T-helper 1 cell treated with Interleukin-12 subunit alpha and Interleukin-12 subunit beta and Interleukin-4 antibody, amounts not matched to agents 30 ng/mL and 1 ng/mL, for 36 hours (primary cell): ENCODE data around the gene GRIA4. TPM values are rescaled to one million over a fixed set of nuclear protein-coding genes. Genes with fewer than 3 reads are reported as not detected.

ENCODE experiments used
- intact Hi-C: fragments of 100-400 bp; cut with micrococcal nuclease; formaldehyde crosslinking; loops from one replicate; pipeline ENCODE4 v1.15.1; 2024
- total RNA-seq: library from RNA; stranded (reverse); gene quantifications from 2 replicates; pipeline ENCODE4 v1.2.3, GENCODE V29; 2022

GRIA4 gene
- total RNA-seq, 1 donor from 2014 or later = not detected

DNA sequence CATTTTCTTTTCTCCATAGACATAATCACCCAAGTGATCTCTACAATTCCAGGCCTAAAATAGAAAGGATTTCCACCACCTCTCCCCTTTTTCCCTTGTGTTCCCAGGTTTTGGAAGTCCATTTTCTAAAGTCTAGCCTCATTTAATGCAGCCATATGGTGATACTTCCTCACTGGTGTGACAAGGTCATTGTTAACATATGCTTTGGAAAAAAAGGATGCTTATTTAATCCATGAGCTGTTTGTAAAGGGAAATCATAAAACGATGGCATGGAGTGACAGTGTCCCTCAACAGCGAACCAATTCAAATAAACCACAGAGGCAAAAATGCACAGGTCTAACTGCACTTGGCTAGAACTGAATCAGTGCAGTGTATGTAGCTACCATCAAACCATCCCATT is 26.6 kb downstream of the GRIA4 start:
- intact Hi-C loops = no loop called here

- intact Hi-C loops = no loop called here
These were observed 29.7 kb downstream of the GRIA4 start for GRCh38 chr11:105639527-105639926.

DNA sequence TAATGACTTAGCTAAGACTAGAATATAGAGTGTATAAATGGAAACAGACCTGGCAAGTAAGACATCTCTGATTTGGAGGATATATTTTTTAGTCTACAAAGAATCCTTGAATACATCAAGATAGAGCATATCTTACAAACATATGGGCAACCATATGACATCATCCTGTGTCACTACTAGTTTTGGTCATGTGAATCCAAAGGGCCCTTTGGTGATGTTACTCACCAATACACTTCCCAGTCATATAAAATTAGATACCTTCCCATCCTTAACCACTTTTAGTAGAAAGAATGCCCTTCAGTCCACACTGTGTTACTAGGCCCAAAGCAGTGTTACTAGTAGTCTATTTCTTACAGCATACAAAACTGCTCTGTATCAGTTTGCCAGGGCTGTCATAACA is 31.6 kb downstream of the GRIA4 start:
- intact Hi-C loops = no loop called here

DNA sequence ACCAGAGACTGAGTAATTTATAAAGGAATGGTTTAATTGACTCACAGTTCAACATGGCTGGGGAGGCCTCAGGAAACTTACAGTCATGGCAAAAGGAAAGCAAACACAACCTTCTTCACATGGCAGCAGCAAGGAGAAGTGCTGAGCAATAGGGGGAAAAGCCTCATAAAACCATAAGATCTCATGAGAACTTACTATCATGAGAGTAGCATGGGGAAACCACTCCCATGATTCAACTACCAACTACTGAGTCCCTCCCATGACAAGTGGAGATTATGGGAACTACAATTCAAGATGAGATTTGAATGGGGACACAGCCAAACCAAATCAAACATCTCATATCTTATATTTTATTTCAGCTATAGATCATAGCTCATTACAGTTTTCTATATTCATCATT is 33.0 kb downstream of the GRIA4 start:
- intact Hi-C loops = no loop called here

GRCh38 chr11:105644839-105645573 is 35.1 kb downstream of the GRIA4 start:
- intact Hi-C loops = no loop called here

DNA sequence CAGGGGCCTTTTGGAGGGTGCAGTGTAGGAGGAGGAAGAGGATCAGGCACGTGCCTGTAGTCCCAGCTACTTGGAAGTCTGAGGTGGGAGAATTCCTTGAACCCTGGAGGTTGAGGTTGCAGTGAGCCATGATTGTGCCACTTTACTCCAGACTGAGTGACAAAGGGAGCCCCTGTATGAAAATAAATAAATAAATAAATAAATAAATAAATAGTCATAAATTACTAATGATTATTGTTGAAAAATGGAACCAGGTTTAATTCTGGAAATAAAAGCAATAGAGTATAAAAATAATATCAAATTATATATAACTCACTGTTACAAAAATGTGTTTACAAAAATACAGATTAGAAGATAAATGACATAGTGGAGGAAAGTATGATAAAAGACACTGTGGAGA is 37.9 kb downstream of the GRIA4 start:
- intact Hi-C loops = no loop called here

DNA sequence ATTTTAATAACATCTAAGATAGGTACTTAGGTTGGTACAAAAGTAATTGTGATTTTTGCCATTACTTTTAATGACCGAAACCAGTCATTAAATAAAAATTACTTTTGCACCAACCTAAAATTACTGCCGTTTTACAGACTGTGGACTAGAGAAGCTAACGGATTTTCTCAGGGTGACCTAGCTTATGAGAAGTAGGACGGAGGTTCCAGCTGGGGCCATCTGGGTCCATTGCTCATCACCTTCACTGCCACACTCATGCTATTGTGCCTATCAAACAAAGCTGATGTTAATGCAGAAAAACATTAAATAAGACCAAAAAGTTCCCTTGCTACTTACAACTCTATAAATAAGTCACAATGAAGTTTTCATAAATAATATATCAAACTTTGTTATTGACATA is 38.9 kb downstream of the GRIA4 start:
- intact Hi-C loops = no loop called here

DNA sequence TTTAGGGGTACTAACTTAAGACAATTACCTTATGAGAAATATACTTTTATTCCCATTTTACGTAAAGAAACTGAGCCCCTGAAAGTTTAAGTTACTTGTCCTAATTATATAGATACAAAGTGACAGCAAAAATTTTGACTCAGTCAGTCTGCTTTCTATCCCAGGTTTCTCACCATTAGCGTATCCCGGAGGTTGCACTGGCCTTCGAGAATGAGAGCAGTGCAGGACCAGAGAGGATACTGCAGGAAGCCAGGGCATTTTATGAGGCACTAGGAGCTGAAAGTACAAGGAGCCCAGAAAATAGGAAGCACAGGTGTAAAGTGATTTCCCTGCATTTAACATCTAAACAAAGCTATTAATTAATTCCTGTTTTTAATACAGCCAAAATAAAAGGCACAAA is 55.4 kb downstream of the GRIA4 start:
- intact Hi-C loops = no loop called here

DNA sequence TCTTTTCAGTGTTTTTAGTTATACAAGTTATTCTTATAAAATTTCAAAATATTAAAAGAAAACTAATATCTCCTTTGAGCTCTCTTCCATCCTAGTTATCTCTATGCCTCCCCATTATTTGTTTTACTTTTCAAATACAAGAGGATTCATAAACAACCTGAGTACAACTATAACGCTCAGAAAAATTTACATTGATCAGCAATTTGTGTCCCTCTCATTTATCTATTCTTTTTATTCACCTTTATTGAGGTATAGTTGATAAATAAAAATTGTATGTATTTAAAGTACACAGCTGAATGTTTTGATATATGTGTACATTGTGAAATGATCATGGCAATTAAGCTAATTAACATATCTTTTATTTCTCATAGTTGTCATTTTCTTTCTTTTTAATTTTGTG is 57.6 kb downstream of the GRIA4 start:
- intact Hi-C loops = no loop called here

DNA sequence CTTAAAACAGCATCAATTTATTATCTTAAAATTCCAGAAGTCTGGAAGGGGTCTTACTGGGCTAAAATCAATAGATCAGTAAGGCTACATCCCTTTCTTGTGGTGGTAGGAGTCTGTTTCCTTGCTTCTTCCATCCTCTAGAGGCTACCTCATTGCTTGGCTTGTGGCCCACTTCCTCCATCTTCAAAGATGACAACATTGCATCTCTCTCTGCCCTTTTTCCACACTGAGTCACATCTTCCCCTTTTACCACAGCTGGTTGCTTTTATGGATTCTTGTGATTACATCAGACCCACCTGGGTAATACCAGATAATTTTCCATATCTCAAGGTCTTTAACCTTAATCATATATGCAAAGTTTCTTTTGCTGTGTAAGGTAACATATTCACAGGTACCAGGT is 60.9 kb downstream of the GRIA4 start:
- intact Hi-C loops = no loop called here

GRCh38 chr11:105673089-105673488 is 63.2 kb downstream of the GRIA4 start:
- intact Hi-C loops = no loop called here

GRCh38 chr11:105689631-105690030 is 79.8 kb downstream of the GRIA4 start:
- intact Hi-C loops = no loop called here

- intact Hi-C loops = no loop called here
These were observed 80.6 kb downstream of the GRIA4 start for GRCh38 chr11:105690467-105690866.

GRCh38 chr11:105693075-105693759 is 83.3 kb downstream of the GRIA4 start:
- intact Hi-C loops = no loop called here

- intact Hi-C loops = no loop called here
These were observed 86.1 kb downstream of the GRIA4 start for GRCh38 chr11:105696000-105696399.

GRCh38 chr11:105697291-105697690 is 87.4 kb downstream of the GRIA4 start:
- intact Hi-C loops = no loop called here

GRCh38 chr11:105699203-105699602 is 89.3 kb downstream of the GRIA4 start:
- intact Hi-C loops = no loop called here

- intact Hi-C loops = no loop called here
These were observed 90.4 kb downstream of the GRIA4 start for GRCh38 chr11:105700271-105700670.

- intact Hi-C loops = no loop called here
These were observed 91.2 kb downstream of the GRIA4 start for GRCh38 chr11:105701098-105701497.

- intact Hi-C loops = no loop called here
These were observed 96.1 kb downstream of the GRIA4 start for GRCh38 chr11:105705786-105706530.

- intact Hi-C loops = loop anchor here (5.0 kb wide), 1 partner anchor 1656 kb away; no protein-coding TSS in a partner anchor
These were observed 103.2 kb downstream of the GRIA4 start for GRCh38 chr11:105713106-105713505.

DNA sequence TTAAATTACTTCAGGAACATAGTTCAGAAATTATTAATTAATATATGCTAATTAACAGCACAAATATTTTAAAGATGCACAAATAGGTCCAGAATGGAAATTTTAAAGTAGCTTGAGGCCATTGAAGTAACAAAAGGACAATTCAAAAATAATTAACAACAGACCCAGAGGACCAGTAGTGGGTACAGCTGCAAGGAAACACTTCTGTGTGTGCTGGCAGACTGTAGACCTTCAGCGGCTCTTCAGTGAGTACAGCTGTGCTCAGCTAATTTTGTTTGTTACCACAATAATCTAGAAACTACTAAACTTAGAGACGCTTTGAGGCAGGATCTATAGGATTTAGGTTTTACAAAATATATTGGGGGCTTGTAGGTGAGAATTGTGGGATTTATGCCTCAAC is 103.8 kb downstream of the GRIA4 start:
- intact Hi-C loops = loop anchor here (5.0 kb wide), 1 partner anchor 1656 kb away; no protein-coding TSS in a partner anchor
